SK-N-SH (cell line): Measurements from ENCODE around the gene JMJD4.

Experiments
- CHD2 ChIP-seq: fragments of 150-350 bp; IDR thresholded peaks from 2 replicates; pipeline ENCODE4 v1.6.1; 2018; ENCODE audit warnings: low read length; ENCODE audit not compliant: partially characterized antibody
- FOXJ3 ChIP-seq: sonication (generic); formaldehyde crosslinking; IDR thresholded peaks from 2 replicates; pipeline ENCODE4 v1.5.1; 2020; ENCODE audit warnings: mild to moderate bottlenecking, missing genetic modification reagents
- JUND ChIP-seq: IDR thresholded peaks from 2 replicates; pipeline ENCODE4 v1.4.0; 2012
- POLR2AphosphoS5 ChIP-seq: IDR thresholded peaks from 2 replicates; pipeline ENCODE4 v1.6.1; 2012; ENCODE audit warnings: low read depth, low read length
- RAD21 ChIP-seq: IDR thresholded peaks from 2 replicates; pipeline ENCODE4 v1.6.1; 2012; ENCODE audit warnings: mild to moderate bottlenecking, low read length
- TEAD4 ChIP-seq: IDR thresholded peaks from 2 replicates; pipeline ENCODE4 v1.4.0; 2012; ENCODE audit warnings: mild to moderate bottlenecking, borderline replicate concordance; ENCODE audit not compliant: insufficient read depth
- TF ChIP-seq, protein P1 (sequence below): fragments of 200-600 bp; sonication (generic); IDR thresholded peaks from 2 replicates; pipeline ENCODE4 v1.6.1; 2017; ENCODE audit warnings: antibody characterized with exemption, mild to moderate bottlenecking, moderate library complexity

GRCh38 chr1:227729881-227730629 lies 5.0 kb downstream of the JMJD4 start:
- TF ChIP-seq, protein P1, sequence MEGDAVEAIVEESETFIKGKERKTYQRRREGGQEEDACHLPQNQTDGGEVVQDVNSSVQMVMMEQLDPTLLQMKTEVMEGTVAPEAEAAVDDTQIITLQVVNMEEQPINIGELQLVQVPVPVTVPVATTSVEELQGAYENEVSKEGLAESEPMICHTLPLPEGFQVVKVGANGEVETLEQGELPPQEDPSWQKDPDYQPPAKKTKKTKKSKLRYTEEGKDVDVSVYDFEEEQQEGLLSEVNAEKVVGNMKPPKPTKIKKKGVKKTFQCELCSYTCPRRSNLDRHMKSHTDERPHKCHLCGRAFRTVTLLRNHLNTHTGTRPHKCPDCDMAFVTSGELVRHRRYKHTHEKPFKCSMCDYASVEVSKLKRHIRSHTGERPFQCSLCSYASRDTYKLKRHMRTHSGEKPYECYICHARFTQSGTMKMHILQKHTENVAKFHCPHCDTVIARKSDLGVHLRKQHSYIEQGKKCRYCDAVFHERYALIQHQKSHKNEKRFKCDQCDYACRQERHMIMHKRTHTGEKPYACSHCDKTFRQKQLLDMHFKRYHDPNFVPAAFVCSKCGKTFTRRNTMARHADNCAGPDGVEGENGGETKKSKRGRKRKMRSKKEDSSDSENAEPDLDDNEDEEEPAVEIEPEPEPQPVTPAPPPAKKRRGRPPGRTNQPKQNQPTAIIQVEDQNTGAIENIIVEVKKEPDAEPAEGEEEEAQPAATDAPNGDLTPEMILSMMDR: peak; percentile 65
- TF ChIP-seq RAD21: peak; percentile 46
- TF ChIP-seq CHD2: no peak
- no peak for TF ChIP-seq POLR2AphosphoS5
- no peak for TF ChIP-seq FOXJ3 (CRISPR knock-in tag)
- no peak for TF ChIP-seq TEAD4
- no peak for TF ChIP-seq JUND
